GM21515 (cell line): ENCODE data around the gene BLACAT1.
"Not testable (repeated sequence)": the region's sequence is repeated elsewhere in the genome, so short reads cannot be mapped to it uniquely, and the experiment has no call there.

Source experiments
- ATAC-seq: cut with Tn5 transposase; IDR thresholded peaks from one replicate; pipeline ENCODE4 v1.9.1; 2021; ENCODE audit not compliant: unreplicated experiment

BLACAT1 gene

DNA sequence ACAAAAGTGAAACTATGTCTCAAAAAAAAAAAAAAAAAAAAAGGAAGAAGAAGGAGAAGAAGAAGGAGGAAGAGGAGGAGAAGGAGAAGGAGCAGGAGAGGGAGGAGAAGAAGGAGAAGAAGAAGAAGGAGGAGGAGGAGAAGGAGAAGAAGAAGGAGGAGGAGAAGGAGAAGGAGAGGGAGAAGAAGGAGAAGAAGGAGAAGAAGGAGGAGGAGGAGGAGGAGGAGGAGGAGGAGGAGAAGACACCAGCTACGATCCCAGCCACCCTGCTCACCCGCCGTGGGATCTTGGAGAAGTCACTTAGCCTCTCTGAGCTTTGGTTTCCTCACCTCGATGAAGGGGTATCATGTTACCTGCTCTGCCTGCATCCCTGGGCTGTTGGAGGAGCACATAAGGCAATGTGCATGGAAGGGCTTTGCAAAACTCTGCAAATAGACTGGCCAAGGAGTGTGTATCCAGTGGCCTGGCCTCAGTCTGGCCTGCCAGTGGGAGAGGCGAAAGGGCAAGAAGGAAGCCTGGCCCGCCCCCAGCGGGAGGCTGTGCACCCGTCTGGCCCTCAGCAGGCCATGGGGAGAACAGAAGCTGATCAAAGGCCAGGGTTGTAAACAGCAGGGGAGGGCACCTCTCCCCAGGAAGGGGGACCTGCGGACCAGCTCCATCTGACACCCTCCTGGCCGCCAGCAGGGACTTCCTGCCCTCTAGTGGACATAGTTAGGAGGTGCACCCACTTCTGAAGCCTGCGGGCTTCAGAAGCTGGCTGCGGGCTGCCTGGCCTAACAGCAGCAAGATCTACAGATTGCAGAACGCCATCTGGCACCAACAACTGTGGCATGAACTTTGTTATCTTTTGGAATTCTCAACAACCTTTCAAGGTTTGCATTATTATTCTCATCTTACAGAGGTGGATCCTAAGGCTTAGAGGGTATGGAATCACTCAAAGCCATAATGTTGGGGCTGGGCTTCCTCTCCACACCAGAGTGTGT, 29.4 kb upstream of the BLACAT1 start:
- ATAC-seq: no peak

DNA sequence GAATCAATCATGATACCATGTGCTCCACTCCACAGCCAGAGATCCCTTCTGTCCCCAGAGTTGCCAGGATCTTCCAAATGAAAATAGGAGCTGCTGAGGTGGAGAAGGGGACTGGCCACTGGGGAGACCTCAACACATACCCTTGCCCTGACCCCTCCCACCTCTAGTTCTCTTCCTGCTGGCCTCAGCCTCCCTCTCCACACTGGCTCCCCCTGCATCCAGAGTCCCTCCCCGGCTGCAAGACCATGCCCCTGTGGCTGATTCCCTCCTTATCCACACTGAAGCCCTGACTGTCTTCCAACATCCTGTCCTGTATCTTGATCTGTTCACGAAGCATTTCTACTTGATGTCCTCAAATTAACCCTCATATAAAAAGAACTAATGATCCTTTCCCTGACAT, 27.5 kb upstream of the BLACAT1 start:
- no peak for ATAC-seq

DNA sequence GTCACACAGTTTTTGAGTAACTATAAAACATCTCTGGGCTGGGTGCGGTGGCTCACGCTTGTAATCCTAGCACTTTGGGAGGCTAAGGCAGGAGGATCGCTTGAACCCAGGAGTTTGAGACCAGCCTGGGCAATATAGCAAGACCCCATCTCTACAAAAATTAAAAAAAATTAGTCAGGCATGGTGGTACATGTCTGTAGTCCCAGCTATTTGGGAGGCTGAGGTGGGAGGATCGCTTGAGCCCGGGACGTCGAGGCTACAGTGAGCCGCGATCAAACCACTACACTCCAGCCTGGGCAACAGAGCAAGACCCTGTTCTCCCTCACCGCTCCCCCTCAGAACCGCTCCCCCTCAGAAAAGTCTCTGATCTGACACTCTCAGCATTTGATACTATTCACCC, 26.7 kb upstream of the BLACAT1 start:
- ATAC-seq: not testable (repeated sequence)

DNA sequence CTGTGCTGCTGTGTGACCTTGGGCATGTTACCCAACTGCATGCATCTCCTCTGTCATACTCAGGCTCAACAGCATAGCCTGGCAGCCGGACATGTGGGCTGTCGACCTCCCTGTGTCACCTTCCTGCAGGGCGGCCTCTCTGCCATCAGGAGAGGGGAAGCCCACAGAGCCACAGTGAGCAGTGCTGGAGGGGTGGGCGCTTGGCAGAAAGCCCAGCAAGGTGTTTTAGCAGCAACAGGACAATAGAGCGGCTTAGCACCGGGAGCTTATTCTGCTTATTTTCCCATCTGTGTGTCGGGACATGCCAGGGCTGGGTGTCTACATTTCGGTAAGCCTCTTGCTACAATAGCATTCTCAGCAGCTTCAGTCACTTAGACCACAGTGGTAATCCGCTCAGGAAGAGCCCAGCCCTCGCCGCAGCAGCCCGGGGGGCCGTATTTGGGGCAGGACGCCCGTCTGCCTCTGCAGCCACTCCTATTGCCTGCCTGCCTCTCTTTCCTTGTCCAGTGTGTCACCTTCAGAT, 25.8 kb upstream of the BLACAT1 start:
- no peak for ATAC-seq

DNA sequence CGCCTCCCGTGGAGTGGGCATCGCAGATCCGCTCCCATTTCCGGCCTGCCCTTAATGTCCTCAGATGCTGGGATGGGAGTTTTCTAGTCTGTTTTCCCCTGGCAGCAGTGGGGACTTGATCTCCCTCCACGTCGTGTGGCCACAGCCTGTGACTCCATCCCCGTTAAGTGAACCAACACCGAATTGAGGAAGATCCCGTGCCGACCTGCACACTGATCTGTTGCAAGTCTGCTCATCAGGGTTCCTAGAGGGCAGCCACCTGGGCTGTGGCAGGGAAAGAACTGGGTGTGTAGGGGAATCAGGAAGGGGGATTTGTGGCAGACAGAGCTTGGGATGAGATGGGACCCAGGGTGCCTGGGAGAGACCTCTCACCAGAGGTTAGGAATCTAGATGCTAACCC, 25.4 kb upstream of the BLACAT1 start:
- no peak for ATAC-seq

DNA sequence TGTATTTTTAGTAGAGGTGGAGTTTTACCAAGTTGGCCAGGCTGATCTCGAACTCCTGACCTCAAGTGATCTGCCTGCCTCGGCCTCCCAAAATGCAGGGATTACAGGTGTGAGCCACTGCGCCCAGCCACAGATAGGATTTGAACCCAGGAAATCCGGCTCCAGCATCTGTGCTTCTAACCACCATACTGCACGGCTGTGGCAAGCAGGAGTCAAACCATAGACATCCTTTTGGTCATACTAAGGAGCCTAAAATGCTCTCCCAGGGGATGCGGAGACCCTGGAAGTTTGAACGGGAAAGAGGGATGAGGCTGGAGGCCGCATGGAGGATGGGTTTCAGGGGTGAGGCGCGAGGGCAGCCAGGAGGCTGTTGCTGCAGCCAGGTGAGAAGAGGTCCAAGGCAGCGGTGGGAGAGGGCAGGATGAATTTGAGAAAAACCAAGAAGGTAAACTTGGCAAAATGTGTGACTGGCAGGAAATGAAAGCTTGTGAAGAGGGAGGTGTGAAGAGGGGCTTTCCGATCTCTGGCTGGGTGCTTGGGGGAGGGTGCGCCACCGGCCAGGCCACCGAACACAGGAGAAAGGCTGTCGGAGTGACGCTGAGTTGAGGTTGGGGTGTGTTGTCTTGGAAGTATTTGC, 24.6 kb upstream of the BLACAT1 start:
- ATAC-seq: no peak

DNA sequence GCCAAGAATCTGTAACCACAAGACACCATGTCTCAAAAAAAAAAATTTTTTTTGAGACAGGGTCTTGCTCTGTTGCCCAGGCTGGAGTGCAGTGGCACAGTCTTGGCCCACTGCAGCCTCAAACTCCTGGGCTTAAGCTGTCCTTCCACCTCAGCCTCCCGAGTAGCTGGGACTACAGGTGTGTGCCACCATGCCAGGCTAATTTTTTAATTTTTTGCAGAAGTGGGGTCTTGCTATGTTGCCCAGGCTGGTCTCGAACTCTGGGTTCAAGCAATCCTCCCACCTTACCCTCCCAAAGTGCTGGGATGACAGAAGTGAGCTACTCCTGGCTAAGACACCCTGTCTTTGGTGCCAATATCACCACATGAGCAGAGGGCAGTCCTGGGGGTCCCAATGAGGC, 23.1 kb upstream of the BLACAT1 start:
- ATAC-seq: not testable (repeated sequence)

DNA sequence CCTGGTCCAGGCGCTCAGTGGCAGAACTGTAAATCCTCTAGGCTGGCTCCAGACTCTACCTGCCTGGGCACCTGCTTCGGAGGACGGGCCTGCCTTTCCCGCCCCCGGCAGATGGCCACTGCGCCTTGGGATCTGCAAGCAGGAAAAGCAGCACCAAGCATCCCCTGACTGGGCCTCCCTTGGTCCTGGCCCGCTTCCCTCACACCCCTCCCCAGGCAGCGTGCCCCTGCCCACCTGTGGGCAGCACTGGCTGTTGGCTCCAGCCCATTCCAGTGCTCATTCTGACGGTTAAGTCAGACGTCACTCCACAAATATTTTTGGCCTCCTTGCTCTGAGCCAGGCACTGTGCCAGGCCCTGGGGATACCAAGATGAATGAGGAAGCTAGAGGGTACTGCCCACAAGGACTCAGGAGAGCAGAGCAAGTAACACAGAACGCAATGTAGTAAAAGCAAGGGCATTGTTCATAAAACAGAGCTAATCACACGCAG, 22.0 kb upstream of the BLACAT1 start:
- ATAC-seq: no peak

DNA sequence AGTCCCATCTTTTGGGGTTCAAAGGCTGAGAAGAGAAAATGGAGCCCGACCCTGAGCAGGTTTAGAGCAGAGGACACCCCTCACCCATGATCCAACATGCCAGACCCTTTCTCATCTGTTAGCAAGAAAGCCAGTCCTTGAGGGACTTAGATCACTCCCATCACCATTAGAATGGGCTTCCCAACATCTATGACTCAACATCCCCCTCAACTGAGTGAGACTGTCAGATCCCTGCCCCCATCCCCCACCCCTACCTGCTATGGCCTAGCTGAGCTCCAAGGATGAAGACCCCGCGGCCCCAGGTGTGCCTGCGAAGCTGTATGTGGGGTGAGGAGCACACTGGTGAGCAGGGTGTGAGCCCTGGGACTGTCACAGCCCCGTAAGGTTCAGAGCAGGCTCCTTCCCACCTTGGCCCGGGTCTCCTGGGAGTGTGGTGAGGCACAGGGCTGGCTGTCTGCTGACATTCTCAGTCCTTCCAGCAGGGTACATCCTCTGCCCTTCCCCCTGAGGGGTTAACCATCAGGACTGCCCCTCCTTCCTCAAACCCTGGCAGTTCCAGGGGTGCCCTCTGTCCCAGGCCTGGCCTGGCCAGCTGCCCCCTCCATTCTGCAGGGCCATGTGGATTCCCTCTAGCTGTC, 21.4 kb upstream of the BLACAT1 start:
- ATAC-seq: no peak

DNA sequence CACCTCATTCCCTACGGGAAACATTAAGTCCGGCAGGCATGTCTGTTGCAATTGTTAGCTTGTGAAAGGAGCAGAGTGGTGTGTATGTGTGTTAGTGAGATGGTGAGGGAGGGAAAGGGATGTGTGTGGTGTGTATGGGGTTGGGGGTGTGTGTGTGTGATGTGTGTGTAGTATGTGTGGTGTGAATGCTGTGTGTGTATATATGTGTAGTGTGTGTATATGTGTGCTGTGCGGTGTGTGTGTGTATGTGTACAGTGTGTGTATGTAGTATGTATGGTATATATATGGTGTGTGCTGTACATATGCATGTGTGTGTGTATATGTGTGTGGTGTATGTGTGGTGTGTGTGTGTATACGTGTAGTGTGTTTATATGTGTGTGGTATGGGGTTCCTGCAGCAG, 20.8 kb upstream of the BLACAT1 start:
- ATAC-seq: no peak

DNA sequence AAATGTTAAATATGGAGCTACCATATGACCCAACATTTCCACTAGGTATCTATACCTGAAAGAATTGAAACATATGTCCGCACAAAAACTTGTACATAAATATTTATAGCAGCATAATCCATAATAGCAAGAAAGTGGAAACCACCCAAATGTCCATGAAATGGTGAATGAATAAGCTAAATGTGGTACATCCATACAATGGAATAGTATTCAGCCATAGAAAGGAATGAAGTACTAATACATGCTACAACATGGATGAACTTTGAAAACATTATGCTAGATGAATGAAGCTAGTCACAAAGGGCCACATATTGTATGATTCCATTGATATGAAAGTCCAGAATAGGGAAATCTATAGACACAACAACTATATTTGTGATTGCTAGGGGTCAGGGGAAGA, 20.0 kb upstream of the BLACAT1 start:
- ATAC-seq: no peak

DNA sequence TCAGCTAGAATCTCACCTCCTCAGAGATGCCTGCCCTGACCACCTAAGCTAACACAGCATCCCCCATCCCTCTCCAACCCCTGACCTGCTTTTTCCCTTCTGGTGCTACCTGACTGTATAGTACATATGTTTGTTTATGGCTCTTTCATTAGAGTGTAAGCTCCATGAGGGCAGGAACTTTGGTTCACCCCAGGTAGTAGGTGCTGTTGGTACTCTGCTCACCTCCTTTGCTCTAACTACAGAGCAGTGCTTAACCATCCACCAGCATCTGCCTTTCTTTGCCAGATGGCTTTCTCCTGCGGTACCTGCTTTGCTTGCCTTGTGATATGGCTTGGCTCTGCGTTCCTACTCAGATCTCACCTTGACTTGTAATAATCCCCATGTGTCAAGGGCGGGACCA, 18.7 kb upstream of the BLACAT1 start:
- no peak for ATAC-seq

DNA sequence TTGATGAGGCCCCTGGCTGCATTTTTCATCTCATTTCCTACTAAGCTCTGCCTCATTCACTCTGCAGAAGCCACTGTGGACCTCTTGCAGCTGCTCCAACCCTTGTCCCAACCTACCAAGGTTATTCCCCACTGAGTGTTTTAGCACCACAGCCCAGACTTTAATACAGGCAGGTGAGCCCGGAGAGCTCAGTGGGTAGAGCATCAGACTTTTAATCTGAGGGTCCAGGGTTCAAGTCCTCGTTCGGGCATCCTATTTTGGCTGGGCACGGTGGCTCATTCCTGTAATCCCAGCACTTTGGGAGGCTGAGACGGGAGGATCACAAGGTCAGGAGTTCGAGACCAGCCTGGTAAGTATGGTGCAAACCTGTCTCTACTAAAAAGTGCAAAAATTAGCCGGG, 18.1 kb upstream of the BLACAT1 start:
- no peak for ATAC-seq

DNA sequence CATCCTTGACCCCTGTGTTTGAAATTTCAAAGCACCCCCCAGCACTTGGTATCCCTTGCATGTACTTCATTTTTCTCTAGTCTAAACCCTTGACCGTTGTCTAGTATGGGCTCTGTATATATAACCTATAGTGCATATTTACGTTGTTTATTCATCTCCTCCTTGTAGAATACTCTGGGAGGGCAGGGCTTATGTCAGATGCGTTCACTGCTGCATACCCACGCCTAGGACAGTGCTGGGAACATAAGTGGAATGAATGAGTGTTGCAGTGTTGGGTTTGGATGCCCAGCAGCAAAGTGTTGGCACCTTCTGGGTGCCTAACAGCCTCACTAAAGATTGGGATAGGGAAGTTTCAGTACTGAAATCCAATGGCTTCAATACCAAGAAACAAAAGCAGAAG, 17.6 kb upstream of the BLACAT1 start:
- ATAC-seq: no peak

DNA sequence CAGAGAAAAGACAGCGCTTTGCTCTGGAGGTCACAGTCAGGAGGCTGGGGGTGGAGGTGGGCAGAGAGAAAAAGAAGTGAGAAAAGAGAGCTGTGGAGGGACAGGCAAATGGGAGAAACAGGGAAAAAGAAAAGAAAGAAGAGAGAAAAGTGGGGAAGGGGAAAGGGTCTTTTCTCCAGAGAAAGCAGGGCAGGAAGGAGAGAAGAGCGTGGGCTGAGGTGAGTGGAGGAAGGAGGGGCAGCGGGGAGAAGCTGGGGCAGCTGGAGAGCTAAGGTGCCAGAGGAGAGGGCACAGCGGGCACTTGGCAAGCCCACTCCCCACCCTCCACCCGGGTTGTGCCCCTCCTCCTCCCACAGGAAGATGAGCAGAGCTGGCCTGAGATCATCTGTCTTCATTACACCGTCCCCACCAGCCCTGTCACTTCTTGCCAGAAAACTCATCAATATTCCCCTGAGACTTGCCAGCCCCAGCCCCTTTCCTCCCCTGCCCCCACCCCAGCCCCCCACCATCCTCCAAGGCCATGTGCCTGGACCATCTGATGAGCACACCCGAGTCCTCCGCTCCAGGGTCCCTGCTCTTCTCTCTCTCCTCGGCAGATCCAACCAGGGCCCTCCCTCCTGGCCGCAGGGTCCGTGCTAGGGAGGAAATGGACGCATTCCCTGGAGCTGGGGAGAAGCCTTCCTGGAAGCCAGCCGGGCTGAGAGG, 17.0 kb upstream of the BLACAT1 start:
- no peak for ATAC-seq

DNA sequence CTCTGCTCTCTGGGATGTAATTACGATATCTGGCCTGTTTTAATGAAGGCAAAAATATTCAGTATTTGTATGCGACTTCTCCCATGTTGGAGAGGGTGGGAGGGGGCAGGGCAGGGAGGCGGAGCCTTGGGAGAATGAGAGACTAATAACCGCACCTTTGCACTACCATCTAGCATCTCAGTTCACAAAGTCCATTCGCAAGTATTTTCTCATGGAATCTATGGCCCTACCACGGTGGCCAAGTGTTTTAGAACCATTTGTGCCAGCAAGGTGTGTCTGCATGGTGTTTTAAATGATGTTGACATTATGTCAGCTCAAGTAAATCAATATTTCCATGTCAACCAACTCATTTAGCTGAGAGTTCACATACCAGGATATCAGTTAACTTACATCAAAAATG, 14.3 kb upstream of the BLACAT1 start:
- no peak for ATAC-seq

DNA sequence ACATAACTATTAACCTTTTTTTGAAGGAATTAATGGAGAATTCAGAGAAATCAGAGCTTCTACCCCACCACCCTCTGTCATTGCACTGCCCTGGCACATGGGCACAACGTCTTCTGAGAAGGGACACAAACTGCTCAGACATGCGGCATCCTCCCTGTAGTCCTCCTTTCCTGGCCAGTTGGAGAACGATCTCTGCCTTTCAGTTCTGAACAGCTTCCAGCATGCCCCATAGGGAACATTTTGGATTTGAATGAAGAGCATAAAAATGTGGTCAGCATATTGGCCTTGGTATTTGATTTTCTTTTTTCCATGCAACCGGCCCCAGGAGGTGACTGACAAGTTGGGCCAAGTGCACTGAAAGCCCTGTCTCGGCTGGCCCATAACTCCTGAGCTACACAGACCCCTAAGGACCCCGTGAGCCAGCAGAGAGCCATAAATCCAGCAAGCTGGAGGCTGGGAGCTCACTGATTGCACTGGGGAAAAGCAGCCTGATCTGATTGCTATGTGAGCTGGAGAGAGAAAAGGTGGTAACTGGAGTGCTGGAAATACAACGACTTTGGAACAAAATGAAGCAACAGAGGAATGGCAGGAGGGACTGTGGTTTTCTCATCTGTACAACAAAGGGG, 10.9 kb upstream of the BLACAT1 start:
- ATAC-seq: no peak

DNA sequence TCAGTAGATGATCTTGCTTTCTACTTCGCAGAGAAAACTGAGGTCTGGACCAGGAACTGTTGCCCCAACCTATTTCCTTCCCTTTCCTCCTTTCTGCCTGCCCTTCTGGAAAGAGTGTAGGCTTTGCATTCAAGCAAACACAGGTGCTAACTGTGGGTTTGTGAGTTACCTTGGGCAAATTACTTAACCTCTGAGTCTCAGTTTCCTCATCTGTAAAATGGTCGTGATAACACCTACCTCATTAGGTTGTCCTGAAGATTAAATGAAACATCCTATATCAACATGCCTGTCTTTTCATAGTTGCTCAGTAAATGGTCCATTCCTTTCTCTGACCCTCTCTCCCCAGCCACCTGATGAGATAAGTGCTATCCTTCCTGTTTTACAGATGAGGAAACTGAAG, 9.5 kb upstream of the BLACAT1 start:
- ATAC-seq: no peak

DNA sequence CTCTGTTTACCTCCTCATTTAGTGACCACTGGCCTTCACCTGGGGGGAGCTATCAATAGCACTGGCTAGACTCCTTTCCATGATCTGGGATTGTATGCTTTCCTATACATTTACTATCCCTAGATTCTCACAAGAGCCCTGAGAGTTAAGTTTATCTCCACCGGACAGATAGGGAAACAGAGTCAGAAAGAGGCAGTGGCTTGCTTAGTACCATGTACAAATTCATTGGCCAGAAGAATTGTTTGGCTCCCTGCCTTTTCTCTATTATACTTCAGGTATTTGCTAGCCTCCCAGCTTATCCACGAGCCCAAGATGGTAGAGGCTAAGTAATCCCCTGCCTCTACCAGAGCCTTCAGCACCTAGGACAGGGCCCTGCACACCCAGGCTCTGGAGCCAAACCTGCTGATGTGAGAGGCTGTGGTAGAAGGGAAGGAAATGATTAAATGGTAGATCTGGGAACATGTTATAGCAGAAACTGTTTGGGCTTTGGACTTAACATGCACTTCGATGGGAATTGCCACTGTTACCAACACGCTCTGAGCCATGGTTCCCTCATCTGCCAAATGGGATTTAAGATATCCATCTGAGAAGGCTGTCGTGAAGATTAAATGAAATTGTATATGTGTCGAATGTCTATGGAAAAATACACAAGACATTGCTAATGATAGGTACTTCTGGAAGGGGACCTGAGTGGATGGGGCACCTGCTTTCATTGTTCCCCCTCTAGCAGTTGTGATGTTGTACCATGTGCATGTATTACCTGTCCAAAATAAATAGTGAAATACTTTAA, 3.1 kb upstream of the BLACAT1 start:
- ATAC-seq: no peak
